Measurements from ENCODE around the gene STK38L.

GRCh38 chr12:27345376-27345775, 101.3 kb downstream of the STK38L start:
- TF ChIP-seq E2F6 (IDR thresholded peaks at IDR 0.05) (no peak), CREB1 (IDR thresholded peaks at IDR 0.05) (no peak), CTCF (IDR thresholded peaks at IDR 0.05; ENCODE audit: control extremely low read depth in 1 of 3, insufficient read depth in 1 of 3, low read depth in 1 of 3, low read length in 3 of 3) (no peak), TBP (IDR thresholded peaks at IDR 0.05; ENCODE audit: low read depth, low read length) (no peak), MAFK (IDR thresholded peaks at IDR 0.05; ENCODE audit: low read depth, low read length) (no peak), BACH1 (IDR thresholded peaks at IDR 0.05; ENCODE audit: low read length) (no peak), RAD21 (IDR thresholded peaks at IDR 0.05 in 1 of 2, conservative IDR thresholded peaks at IDR 0.05 in 1 of 2; ENCODE audit: low read depth in 2 of 2, low read length in 2 of 2) (no peak), EP300 (IDR thresholded peaks at IDR 0.05; ENCODE audit: borderline replicate concordance in 1 of 2, low read depth in 2 of 2, low read length in 2 of 2) (no peak), POLR2A (IDR thresholded peaks at IDR 0.05; ENCODE audit: control extremely low read depth in 1 of 2, low read depth in 2 of 2, low read length in 2 of 2) (no peak), POU5F1 (IDR thresholded peaks at IDR 0.05; ENCODE audit: low read depth, low read length) (no peak), BRCA1 (IDR thresholded peaks at IDR 0.05; ENCODE audit: low read depth, low read length) (no peak), RFX5 (IDR thresholded peaks at IDR 0.05; ENCODE audit: borderline replicate concordance, low read depth, low read length) (no peak), ATF3 (IDR thresholded peaks at IDR 0.05; ENCODE audit: insufficient read depth, low read depth, low read length) (no peak)
- TF ChIP-seq, protein P1, sequence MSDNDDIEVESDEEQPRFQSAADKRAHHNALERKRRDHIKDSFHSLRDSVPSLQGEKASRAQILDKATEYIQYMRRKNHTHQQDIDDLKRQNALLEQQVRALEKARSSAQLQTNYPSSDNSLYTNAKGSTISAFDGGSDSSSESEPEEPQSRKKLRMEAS (IDR thresholded peaks at IDR 0.05) = no peak

Measured in H1 (cell line).